Measurements from ENCODE around the gene SCUBE3. TPM values are rescaled to one million over a fixed set of nuclear protein-coding genes. Genes with fewer than 3 reads are reported as not detected.

SCUBE3 gene
- total and polyA plus RNA-seq, 2 of the 13 experiments (the other 11 are each of a cell fraction or from before 2014, with no cell fraction given) = not detected

DNA sequence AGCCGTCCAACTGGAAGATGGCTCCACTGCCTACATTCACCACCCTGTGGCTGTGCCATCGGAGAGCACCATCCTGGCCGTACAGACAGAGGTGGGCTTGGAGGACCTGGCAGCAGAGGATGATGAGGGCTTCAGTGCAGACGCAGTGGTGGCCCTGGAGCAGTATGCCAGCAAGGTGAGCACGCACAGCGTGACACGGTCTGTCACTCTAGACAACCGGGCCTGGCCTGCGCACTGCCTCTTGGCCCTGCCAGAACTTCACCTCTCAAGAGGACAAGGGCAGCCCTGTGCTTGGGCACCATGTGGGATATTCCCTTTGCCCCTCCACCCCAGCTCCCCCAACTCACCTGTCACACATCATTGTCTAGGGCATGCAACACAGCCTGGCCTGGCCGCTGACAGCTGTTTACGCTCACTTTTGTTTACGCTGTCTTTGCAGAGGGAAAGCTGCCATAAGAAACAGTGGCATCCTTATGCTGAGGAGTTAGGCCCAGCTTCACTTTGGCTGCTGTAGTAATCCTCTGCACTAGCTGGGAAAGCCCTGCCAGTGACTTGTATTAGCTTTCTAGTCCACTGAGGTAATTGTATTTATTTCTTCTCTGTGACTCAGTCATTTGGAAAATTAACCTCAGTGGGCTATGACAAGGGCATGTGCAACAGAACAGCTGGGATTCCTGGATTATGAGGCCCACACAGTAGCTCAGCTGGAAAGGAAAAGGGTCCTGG lies 74.1 kb downstream of the SCUBE3 start:
- DNase-seq (ENCODE audit: low spot score) = no peak
- H3K4me1 ChIP-seq (ENCODE audit: insufficient read depth, low read length) = no peaks in the 10 kb centered on the region
- H3K79me2 ChIP-seq (ENCODE audit: insufficient read depth, low read length) = no peaks in the 10 kb centered on the region
- H3K4me3 ChIP-seq (replicated peaks in 1 of 3; ENCODE audit: insufficient read depth in 1 of 3, low read depth in 2 of 3, low read length in 3 of 3) = no peak overlapping the region
- no peaks in the 10 kb centered on the region for H3K27me3 ChIP-seq (ENCODE audit: control insufficient read depth in 1 of 2, insufficient read depth in 2 of 2, low read length in 2 of 2)
- in situ Hi-C loops (cut with HindIII; ENCODE audit: extremely low pct_ligation_motif_present, low pct_unique_long_range_greater_than_20kb) = no loop called here
- no peak for FAIRE-seq
- ChIA-PET POLR2A (no interaction called here), CTCF (ENCODE audit: low intra/inter-chr PET ratio, low total read pairs) (no interaction called here)
- H2AFZ ChIP-seq (ENCODE audit: low read length) = no peak overlapping the region
- no peak overlapping the region for H3K4me2 ChIP-seq (ENCODE audit: low read depth, low read length)
- no TSS peak for BruUV-seq (replicated peaks)
- peaks cover 20 to 55% of the 10 kb centered on the region in 2 experiments for H3K36me3 ChIP-seq (replicated peaks in 1 of 2; ENCODE audit: control insufficient read depth in 1 of 2, insufficient read depth in 2 of 2, low read length in 2 of 2)
- no peaks in the 10 kb centered on the region for H4K20me1 ChIP-seq (ENCODE audit: insufficient read depth, low read length)
- 92% methylated on average over 10 of the region's 12 CpGs for WGBS (ENCODE audit: low lambda C conversion rate)
- H3K9ac ChIP-seq (ENCODE audit: insufficient read depth, low read depth, low read length) = no peak overlapping the region
- intact Hi-C loops (cut with micrococcal nuclease; ENCODE audit: unreplicated experiment) = no loop called here
- no peak for TF ChIP-seq AHR (CRISPR knock-in tag; IDR thresholded peaks at IDR 0.05)
- TF ChIP-seq KLF11 (CRISPR knock-in tag; IDR thresholded peaks at IDR 0.05) = no peak
- TF ChIP-seq, protein P1, sequence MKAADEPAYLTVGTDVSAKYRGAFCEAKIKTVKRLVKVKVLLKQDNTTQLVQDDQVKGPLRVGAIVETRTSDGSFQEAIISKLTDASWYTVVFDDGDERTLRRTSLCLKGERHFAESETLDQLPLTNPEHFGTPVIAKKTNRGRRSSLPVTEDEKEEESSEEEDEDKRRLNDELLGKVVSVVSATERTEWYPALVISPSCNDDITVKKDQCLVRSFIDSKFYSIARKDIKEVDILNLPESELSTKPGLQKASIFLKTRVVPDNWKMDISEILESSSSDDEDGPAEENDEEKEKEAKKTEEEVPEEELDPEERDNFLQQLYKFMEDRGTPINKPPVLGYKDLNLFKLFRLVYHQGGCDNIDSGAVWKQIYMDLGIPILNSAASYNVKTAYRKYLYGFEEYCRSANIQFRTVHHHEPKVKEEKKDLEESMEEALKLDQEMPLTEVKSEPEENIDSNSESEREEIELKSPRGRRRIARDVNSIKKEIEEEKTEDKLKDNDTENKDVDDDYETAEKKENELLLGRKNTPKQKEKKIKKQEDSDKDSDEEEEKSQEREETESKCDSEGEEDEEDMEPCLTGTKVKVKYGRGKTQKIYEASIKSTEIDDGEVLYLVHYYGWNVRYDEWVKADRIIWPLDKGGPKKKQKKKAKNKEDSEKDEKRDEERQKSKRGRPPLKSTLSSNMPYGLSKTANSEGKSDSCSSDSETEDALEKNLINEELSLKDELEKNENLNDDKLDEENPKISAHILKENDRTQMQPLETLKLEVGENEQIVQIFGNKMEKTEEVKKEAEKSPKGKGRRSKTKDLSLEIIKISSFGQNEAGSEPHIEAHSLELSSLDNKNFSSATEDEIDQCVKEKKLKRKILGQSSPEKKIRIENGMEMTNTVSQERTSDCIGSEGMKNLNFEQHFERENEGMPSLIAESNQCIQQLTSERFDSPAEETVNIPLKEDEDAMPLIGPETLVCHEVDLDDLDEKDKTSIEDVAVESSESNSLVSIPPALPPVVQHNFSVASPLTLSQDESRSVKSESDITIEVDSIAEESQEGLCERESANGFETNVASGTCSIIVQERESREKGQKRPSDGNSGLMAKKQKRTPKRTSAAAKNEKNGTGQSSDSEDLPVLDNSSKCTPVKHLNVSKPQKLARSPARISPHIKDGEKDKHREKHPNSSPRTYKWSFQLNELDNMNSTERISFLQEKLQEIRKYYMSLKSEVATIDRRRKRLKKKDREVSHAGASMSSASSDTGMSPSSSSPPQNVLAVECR (CRISPR knock-in tag; IDR thresholded peaks at IDR 0.05; ENCODE audit: borderline replicate concordance) = no peak
- TF ChIP-seq, protein P2, sequence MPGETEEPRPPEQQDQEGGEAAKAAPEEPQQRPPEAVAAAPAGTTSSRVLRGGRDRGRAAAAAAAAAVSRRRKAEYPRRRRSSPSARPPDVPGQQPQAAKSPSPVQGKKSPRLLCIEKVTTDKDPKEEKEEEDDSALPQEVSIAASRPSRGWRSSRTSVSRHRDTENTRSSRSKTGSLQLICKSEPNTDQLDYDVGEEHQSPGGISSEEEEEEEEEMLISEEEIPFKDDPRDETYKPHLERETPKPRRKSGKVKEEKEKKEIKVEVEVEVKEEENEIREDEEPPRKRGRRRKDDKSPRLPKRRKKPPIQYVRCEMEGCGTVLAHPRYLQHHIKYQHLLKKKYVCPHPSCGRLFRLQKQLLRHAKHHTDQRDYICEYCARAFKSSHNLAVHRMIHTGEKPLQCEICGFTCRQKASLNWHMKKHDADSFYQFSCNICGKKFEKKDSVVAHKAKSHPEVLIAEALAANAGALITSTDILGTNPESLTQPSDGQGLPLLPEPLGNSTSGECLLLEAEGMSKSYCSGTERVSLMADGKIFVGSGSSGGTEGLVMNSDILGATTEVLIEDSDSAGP (CRISPR knock-in tag; IDR thresholded peaks at IDR 0.05; ENCODE audit: borderline replicate concordance) = no peak
- no peak for TF ChIP-seq ZNF792 (CRISPR knock-in tag; IDR thresholded peaks at IDR 0.05)
- no peak for TF ChIP-seq EP300 (IDR thresholded peaks at IDR 0.05; ENCODE audit: low read depth in 2 of 2, low read length in 2 of 2)
- TF ChIP-seq EP300 (CRISPR knock-in tag; IDR thresholded peaks at IDR 0.05; ENCODE audit: borderline replicate concordance) = no peak
- no peak for TF ChIP-seq HNRNPH1 (optimal IDR thresholded peaks at IDR 0.05; ENCODE audit: low read depth, low read length)
- no peak for TF ChIP-seq JUNB (CRISPR knock-in tag; IDR thresholded peaks at IDR 0.05; ENCODE audit: borderline replicate concordance)
- no peak for TF ChIP-seq HNRNPL (IDR thresholded peaks at IDR 0.05; ENCODE audit: low read depth, low read length)
- no peak for TF ChIP-seq ZNF776 (CRISPR knock-in tag; IDR thresholded peaks at IDR 0.05)
- no peak for TF ChIP-seq ZMAT3 (CRISPR knock-in tag; conservative IDR thresholded peaks at IDR 0.05)
- TF ChIP-seq CREB1 (IDR thresholded peaks at IDR 0.05) = no peak
- no peak for TF ChIP-seq CREB1 (CRISPR knock-in tag; IDR thresholded peaks at IDR 0.05)
- no peak for TF ChIP-seq SETDB1 (CRISPR knock-in tag; IDR thresholded peaks at IDR 0.05; ENCODE audit: borderline replicate concordance)
- no peaks in the 10 kb centered on the region for H3K9me3 ChIP-seq (ENCODE audit: low read length)
- no peak overlapping the region for H3K27ac ChIP-seq (ENCODE audit: extremely low read length, insufficient read depth, low read length)
- no peak for ATAC-seq
